GDM1 (cell line): Measurements from ENCODE around the gene TTC28.

Source experiments
- DNase-seq: peaks from one replicate; lab custom pipeline; 2025; lab: John Stamatoyannopoulos, UW

TTC28 gene

GRCh38 chr22:28440592-28441390 lies 238.8 kb downstream of the TTC28 start:
- no peak for DNase-seq

- DNase-seq = no peak
Observed at GRCh38 chr22:28438183-28438768, 241.4 kb downstream of the TTC28 start.

- DNase-seq = no peak
Observed at GRCh38 chr22:28435982-28436381, 243.7 kb downstream of the TTC28 start.

- DNase-seq = no peak
Observed at GRCh38 chr22:28435140-28435768, 244.4 kb downstream of the TTC28 start.

- no peak for DNase-seq
Observed at GRCh38 chr22:28430466-28431025, 249.1 kb downstream of the TTC28 start.

- DNase-seq = no peak
Observed at GRCh38 chr22:28429711-28430110, 249.9 kb downstream of the TTC28 start.

- DNase-seq = no peak
Observed at GRCh38 chr22:28428271-28428670, 251.4 kb downstream of the TTC28 start.

- DNase-seq = no peak
Observed at GRCh38 chr22:28426346-28427132, 253.1 kb downstream of the TTC28 start.

GRCh38 chr22:28425211-28425610 lies 254.4 kb downstream of the TTC28 start:
- DNase-seq = no peak

GRCh38 chr22:28424427-28425080 lies 255.1 kb downstream of the TTC28 start:
- DNase-seq = no peak

- no peak for DNase-seq
Observed at GRCh38 chr22:28419919-28420318, 259.7 kb downstream of the TTC28 start.

- no peak for DNase-seq
Observed at GRCh38 chr22:28418008-28418407, 261.6 kb downstream of the TTC28 start.

- no peak for DNase-seq
Observed at GRCh38 chr22:28417431-28417830, 262.2 kb downstream of the TTC28 start.

GRCh38 chr22:28414913-28415312 lies 264.7 kb downstream of the TTC28 start:
- no peak for DNase-seq

- no peak for DNase-seq
Observed at GRCh38 chr22:28413612-28414399, 265.8 kb downstream of the TTC28 start.

- no peak for DNase-seq
Observed at GRCh38 chr22:28412109-28412508, 267.5 kb downstream of the TTC28 start.

- no peak for DNase-seq
Observed at GRCh38 chr22:28411125-28411524, 268.5 kb downstream of the TTC28 start.

GRCh38 chr22:28410050-28410816 lies 269.4 kb downstream of the TTC28 start:
- no peak for DNase-seq

GRCh38 chr22:28408709-28409108 lies 270.9 kb downstream of the TTC28 start:
- no peak for DNase-seq

- no peak for DNase-seq
Observed at GRCh38 chr22:28407645-28408044, 272.0 kb downstream of the TTC28 start.
